ENCODE data around the gene REEP2. TPM values are rescaled to one million over a fixed set of nuclear protein-coding genes. Genes with fewer than 3 reads are reported as not detected.

REEP2 gene
- total and polyA plus RNA-seq, 2 experiments from 2014 or later, result 20.5 to 29.8 TPM

- Histone ChIP-seq H3K27ac (ENCODE audit: low read depth) (no peak overlapping the region), H3K9me2 (ENCODE audit: insufficient read depth) (no peaks in the 10 kb centered on the region), H3K36me3 (ENCODE audit: insufficient read depth) (no peaks in the 10 kb centered on the region), H3K79me2 (replicated peaks; ENCODE audit: insufficient read depth) (no peaks in the 10 kb centered on the region), H2AFZ (no peak overlapping the region), H3F3A (replicated peaks; ENCODE audit: low read depth) (peaks cover 6% of the 10 kb centered on the region; the same call in 1 of the 2 replicates), H4K20me1 (replicated peaks; ENCODE audit: insufficient read depth) (no peaks in the 10 kb centered on the region), H3K27me3 (ENCODE audit: insufficient read depth) (no peaks in the 10 kb centered on the region; the same call in 1 of the 2 replicates), H3K4me3 (no peak overlapping the region), H3K4me2 (no peak overlapping the region), H3K4me1 (ENCODE audit: insufficient read depth) (peaks cover 7% of the 10 kb centered on the region)
- ATAC-seq (no peak), DNase-seq (ENCODE audit: low spot score) (no peak)
- Mint-ChIP-seq H3K27me3 (ENCODE audit: insufficient read depth, low read depth, poor library complexity) (peaks cover 25% of the 10 kb centered on the region), H3K27ac (no peak overlapping the region), H3K4me1 (peaks cover 28% of the 10 kb centered on the region), H3K36me3 (ENCODE audit: low read depth) (peaks cover 7% of the 10 kb centered on the region; the same call in 1 of the 3 replicates), H3K4me3 (no peak overlapping the region), H3K9me3 (no peaks in the 10 kb centered on the region)
- no peak for TF ChIP-seq NANOG (IDR thresholded peaks at IDR 0.05; ENCODE audit: borderline replicate concordance)
- TF ChIP-seq CTCF (conservative IDR thresholded peaks at IDR 0.05; ENCODE audit: low read depth in 2 of 2), result no peak
- no peak for TF ChIP-seq JUNB (IDR thresholded peaks at IDR 0.05; ENCODE audit: unreplicated experiment)
- no peak for TF ChIP-seq ZNF331 (CRISPR knock-in tag; IDR thresholded peaks at IDR 0.05; ENCODE audit: low read depth)
Measured at GRCh38 chr5:138444078-138444773, 5.4 kb downstream of the REEP2 start.

DNA sequence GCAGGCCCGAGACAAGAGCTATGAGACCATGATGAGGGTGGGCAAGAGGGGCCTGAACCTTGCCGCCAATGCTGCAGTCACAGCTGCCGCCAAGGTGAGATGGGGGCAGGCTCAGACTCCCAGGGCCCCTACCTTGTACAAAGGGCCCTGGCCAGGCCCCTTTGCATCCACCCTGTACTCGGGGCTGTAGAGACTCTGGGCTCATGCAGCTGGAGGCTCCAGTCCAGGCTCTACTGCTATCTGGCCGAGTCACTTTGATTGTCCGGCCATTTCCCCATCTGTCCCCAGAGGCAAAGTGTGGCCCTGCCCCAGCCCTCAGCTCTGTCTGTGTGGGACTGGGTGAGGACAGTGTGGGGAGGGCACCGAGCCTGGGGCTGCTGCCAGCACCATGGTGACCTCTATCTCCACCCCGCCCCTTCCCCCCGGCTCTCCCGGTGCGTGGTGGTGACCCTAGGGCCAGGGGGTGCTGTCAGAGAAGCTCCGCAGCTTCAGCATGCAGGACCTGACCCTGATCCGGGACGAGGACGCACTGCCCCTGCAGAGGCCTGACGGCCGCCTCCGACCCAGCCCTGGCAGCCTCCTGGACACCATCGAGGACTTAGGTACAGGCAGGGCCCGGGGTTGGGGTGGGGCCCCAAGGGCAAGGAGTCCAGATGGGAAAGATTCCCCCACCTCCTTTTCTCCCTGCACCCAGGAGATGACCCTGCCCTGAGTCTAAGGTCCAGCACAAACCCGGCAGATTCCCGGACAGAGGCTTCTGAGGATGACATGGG lies 6.1 kb downstream of the REEP2 start:
- DNase-seq (ENCODE audit: low spot score) (no peak), ATAC-seq (no peak)
- H3K4me3 ChIP-seq, result no peak overlapping the region
- H3K27me3 ChIP-seq (ENCODE audit: insufficient read depth), result no peaks in the 10 kb centered on the region
- no peaks in the 10 kb centered on the region for H3K79me2 ChIP-seq (replicated peaks; ENCODE audit: insufficient read depth)
- peaks cover 5% of the 10 kb centered on the region for H3K4me1 ChIP-seq (ENCODE audit: insufficient read depth)
- no peak overlapping the region for H2AFZ ChIP-seq
- H3K36me3 ChIP-seq (ENCODE audit: insufficient read depth), result no peaks in the 10 kb centered on the region
- no peaks in the 10 kb centered on the region for H4K20me1 ChIP-seq (replicated peaks; ENCODE audit: insufficient read depth)
- no peak overlapping the region for H3K27ac ChIP-seq (ENCODE audit: low read depth)
- TF ChIP-seq EZH2phosphoT487 (IDR thresholded peaks at IDR 0.05; ENCODE audit: unreplicated experiment) (no peak), NANOG (IDR thresholded peaks at IDR 0.05; ENCODE audit: borderline replicate concordance) (no peak), JUNB (IDR thresholded peaks at IDR 0.05; ENCODE audit: unreplicated experiment) (no peak), POLR2AphosphoS5 (IDR thresholded peaks at IDR 0.05; ENCODE audit: low read depth) (no peak), ZNF331 (CRISPR knock-in tag; IDR thresholded peaks at IDR 0.05; ENCODE audit: low read depth) (no peak)
- H3F3A ChIP-seq (replicated peaks; ENCODE audit: low read depth), result no peaks in the 10 kb centered on the region
- Mint-ChIP-seq H3K27ac (no peak overlapping the region), H3K36me3 (ENCODE audit: low read depth) (peaks cover 7% of the 10 kb centered on the region; the same call in 1 of the 3 replicates), H3K27me3 (ENCODE audit: insufficient read depth, low read depth, poor library complexity) (peaks cover 19% of the 10 kb centered on the region), H3K4me1 (peaks cover 25% of the 10 kb centered on the region), H3K4me3 (no peak overlapping the region), H3K9me3 (no peaks in the 10 kb centered on the region)
- H3K4me2 ChIP-seq, result no peak overlapping the region
- H3K9me2 ChIP-seq (ENCODE audit: insufficient read depth), result no peaks in the 10 kb centered on the region

All from GM23338 (cell line).